ENCODE data around the gene PCDHGA5.
"Not testable (repeated sequence)": the region's sequence is repeated elsewhere in the genome, so short reads cannot be mapped to it uniquely, and the experiment has no call there.

Gene PCDHGA5

GRCh38 chr5:141363952-141364660, at the start of gene PCDHGA5:
PCDHGA5 (plus strand) TSS chr5:141364162; CDS start chr5:141364331, 169 bp downstream.
- DNase-seq (ENCODE audit: low read depth in 2 of 2) = no peak

DNA sequence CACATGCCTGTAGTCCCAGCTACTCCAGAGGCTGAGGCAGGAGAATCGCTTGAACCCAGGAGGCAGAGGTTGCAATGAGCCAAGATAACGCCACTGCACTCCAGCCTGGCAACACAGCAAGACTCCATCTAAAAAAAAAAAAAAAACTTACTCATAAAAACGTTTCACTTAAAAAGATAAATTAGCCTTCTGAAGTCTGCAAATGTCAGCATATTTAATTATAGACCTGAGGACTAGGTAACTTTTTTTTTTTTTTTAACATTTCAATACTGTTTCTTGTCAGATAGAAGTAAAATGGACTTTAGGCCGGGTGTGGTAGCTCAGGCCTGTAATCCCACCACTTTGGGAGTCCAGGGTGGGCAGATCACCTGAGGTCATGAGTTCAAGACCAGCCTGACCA, 47.0 kb upstream of the PCDHGA5 start:
- DNase-seq (ENCODE audit: low read depth in 2 of 2) = not testable (repeated sequence)

DNA sequence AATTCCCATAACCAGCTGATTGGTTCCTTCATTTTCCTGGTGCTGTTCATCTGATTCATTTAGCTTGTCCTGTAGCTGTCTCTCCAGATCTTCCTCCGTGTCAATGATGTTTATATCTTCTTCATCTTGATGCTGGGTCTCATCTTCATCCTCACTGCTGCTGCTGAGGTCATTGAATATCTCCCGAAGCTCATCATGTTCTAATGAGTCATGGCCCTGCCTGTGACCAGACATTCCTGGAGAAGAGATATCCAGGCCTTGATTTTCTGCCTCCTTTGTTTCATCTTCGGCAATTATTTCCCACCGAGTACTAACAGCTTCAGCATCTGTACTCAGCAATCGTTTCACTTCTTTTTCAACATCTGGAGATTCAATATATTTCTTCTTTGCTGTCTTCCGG, 44.8 kb upstream of the PCDHGA5 start:
- no peak for DNase-seq (ENCODE audit: low read depth in 2 of 2)

DNA sequence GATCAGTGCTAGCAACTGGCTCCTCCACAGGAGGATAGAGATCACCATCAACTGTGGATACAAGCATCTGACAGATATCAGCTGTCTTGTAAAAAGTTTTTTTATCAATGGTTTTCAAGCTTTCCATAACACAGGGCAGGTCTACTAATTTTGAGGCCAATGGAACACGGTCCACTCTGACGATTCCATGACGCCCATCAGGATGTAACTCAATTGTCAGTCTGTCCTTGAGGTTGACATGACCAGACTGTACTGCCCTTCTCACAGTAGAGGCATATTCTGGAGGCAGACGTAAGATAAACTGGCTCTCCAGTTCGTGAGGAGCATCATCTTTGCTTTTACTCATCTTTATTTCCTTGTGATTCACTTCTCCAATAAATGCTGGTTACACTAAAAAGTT, 44.3 kb upstream of the PCDHGA5 start:
- DNase-seq (ENCODE audit: low read depth in 2 of 2) = no peak

DNA sequence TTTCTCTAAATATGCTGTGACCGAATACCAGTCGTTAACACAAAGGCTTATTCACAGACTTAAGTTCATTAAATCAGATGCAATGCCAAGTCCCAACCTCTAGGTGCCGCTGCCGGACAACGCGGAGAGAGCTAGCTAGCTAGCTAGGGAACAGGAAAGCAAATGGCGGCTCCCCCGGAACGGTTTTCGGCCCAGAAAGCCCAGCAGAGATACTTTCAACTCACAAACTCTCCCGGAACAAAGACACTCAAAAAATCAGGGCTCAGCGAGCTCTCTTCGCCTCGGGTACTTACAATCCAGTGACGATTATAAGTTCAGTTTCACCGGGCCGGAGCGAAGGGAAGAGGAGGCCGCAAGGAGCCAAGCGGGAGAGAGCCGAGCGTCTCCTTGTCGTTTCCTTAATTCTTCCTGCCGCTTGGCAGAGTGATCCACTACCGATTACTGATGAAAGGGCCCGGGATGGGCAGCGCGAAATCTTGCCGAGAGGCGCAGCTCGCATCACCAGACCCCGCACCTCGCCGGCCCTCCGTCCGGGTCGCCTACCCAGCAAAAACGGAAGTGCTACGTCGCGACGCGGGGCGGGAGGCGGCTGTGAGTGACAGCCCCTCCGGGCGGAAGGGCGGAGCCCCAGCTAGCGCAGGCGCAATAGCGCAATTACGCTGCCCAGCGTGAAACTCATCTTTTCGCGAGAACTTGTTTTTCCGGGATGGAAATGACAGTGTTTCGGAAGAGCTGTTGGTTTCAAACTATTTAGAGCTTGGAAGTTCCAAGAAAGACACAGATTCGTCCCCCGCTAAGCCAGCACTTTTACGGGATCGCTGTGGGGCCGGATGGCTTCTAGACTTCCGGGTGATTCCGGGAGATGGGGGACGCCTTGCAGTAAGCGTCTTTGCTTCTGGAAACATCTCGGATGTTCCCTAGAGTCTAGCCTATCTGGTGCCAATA, 43.5 kb upstream of the PCDHGA5 start, which contains the start of gene TAF7:
Gene TAF7, minus strand, starts transcription at position 560 of the 945 bp plus-strand sequence. CDS start 740 bp downstream, outside the sequence.
- DNase-seq (ENCODE audit: low read depth in 2 of 2) = peak; percentile 82 to 84

- DNase-seq (ENCODE audit: low read depth in 2 of 2) = no peak
Measured at GRCh38 chr5:141322261-141322660, 41.7 kb upstream of the PCDHGA5 start.

DNA sequence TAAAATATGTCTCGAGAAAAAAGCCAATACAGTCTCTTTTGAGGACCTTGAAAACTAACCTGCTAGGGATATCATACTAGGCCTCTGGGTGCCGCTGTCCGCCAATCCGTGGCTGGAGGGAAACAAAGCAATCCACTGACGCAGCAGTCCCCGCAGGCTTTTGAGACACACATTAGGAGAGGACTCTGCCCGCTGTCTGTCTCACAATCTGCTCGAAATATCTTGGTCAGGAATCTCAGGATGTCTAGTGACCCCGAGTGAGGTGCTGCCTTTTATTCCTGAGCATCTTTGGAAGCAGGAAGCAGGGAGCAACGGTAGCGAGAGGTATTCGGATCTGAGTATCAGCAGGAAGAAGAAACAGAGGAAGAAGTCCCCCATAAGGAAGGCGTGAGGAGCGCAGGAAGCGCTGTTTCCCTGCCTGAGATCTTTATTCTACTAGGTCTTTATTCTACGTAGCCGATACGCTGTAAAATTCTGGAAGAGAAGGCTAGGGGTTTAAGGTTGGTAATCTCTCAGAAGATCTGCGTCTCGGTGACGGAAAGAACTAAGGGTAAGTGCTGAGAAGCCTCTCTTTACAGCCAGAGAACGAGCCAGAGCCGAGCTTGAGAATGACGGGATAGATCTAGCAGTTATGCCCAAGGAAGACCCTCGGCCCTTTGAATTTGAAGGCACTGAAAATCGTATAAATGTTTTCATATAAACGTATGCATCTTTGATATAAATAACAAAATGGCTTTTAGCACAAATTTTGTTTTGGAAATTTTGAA, 37.7 kb upstream of the PCDHGA5 start:
- peak; percentile 35 to 51 for DNase-seq (ENCODE audit: low read depth in 2 of 2)

- no peak for DNase-seq (ENCODE audit: low read depth in 2 of 2)
Measured at GRCh38 chr5:141328231-141328630, 35.7 kb upstream of the PCDHGA5 start.

DNA sequence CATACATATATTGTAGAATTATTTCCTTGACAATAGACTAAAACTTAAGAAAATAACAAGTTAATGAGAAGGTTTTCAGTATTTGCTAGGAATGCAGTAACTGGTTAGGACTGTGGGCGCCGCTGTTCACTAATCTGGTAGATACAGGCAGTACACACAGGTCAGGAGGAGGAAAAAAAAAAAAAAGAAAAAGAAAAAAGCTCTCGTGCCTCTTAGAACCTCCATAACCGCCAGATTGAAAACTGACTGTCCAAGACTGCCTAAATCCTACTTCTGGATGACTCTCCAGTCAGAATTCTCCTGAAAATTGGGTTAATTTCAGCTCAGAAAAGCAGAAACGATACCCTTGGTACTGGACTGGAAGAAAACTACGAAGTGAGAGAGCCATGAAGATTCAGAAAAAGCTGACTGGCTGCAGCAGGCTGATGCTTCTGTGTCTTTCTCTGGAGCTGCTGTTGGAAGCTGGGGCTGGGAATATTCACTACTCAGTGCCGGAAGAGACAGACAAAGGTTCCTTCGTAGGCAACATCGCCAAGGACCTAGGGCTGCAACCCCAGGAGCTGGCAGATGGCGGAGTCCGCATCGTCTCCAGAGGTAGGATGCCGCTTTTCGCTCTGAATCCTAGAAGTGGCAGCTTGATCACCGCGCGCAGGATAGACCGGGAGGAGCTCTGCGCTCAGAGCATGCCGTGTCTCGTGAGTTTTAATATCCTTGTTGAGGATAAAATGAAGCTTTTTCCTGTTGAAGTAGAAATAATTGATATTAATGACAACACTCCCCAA, 33.5 kb upstream of the PCDHGA5 start, which contains the start of gene PCDHGA1:
Gene PCDHGA1, plus strand, starts transcription at position 216 of the 782 bp plus-strand sequence.
- DNase-seq (ENCODE audit: low read depth in 2 of 2) = no peak

DNA sequence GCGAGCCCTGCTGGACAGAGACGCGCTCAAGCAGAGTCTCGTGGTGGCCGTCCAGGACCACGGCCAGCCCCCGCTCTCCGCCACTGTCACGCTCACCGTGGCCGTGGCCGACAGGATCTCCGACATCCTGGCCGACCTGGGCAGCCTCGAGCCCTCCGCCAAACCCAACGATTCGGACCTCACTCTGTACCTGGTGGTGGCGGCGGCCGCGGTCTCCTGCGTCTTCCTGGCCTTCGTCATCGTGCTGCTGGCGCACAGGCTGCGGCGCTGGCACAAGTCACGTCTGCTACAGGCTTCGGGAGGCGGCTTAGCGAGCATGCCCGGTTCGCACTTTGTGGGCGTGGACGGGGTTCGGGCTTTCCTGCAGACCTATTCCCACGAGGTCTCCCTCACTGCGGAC, 31.4 kb upstream of the PCDHGA5 start:
- not testable (repeated sequence) for DNase-seq (ENCODE audit: low read depth in 2 of 2)

GRCh38 chr5:141338538-141339306, 25.2 kb upstream of the PCDHGA5 start, which contains the start of gene PCDHGA2:
PCDHGA2 (plus strand) TSS chr5:141338760.
- DNase-seq (ENCODE audit: low read depth in 2 of 2) = no peak

- DNase-seq (ENCODE audit: low read depth in 2 of 2) = not testable (repeated sequence)
Measured at GRCh38 chr5:141340781-141341354, 23.1 kb upstream of the PCDHGA5 start.

DNA sequence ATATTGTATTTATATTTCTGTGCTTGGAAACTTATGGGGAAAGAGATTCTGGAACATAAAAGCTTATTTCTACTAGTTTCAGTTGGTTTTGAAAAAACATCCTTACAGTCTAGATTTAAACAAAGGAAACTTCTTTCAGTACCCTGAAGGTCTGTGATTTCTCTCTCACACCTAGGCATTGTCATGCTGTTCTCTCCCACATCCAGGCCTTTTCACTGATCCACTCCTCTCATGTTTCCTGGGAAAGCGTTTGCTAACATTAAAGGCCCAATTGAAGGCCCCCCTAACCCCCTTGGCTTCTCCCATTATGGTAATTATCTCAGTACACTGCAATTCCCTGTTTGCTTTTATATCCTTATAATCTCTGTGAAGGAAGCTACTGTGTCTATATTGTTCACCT, 21.2 kb upstream of the PCDHGA5 start:
- DNase-seq (ENCODE audit: low read depth in 2 of 2) = no peak

GRCh38 chr5:141343242-141343952, 20.6 kb upstream of the PCDHGA5 start, which contains the start of gene PCDHGA3:
PCDHGA3 (plus strand) TSS chr5:141343829; CDS start chr5:141344034, 205 bp downstream.
- no peak for DNase-seq (ENCODE audit: low read depth in 2 of 2)

- no peak for DNase-seq (ENCODE audit: low read depth in 2 of 2)
Measured at GRCh38 chr5:141343953-141344463, 20.0 kb upstream of the PCDHGA5 start.

- DNase-seq (ENCODE audit: low read depth in 2 of 2) = no peak
Measured at GRCh38 chr5:141345327-141345726, 18.6 kb upstream of the PCDHGA5 start.

GRCh38 chr5:141346017-141346416, 17.9 kb upstream of the PCDHGA5 start:
- DNase-seq (ENCODE audit: low read depth in 2 of 2) = not testable (repeated sequence)

- no peak for DNase-seq (ENCODE audit: low read depth in 2 of 2)
Measured at GRCh38 chr5:141349917-141350619, 13.9 kb upstream of the PCDHGA5 start, which contains the start of gene PCDHGB1. PCDHGB1 (plus strand) TSS chr5:141350099; CDS start chr5:141350261, 162 bp downstream.
